Kidney (tissue), 14 donors: ENCODE measurements around the gene DLGAP1. TPM values are rescaled to one million over a fixed set of nuclear protein-coding genes. Genes with fewer than 3 reads are reported as not detected.

ENCODE experiments used
- DNase-seq, 5 donors: peaks; one replicate each; pipeline ENCODE4 v3.0.0-alpha.2; 2013 to 2020
- FAIRE-seq: peaks from 2 replicates; lab custom pipeline; 2012; peaks lifted over from hg19 to GRCh38; lab: Jason Lieb, UNC
- H3K27ac ChIP-seq, 2 donors: one replicate each; pipeline ENCODE4 v1.7.0; 2013; ENCODE audit warnings: low read depth in 2 of 2, low read length in 2 of 2, inconsistent platforms in 1 of 2
- H3K27me3 ChIP-seq: one replicate; pipeline ENCODE4 v1.7.1; 2013; ENCODE audit warnings: low read length, inconsistent platforms; ENCODE audit not compliant: control insufficient read depth, insufficient read depth
- H3K36me3 ChIP-seq, 3 donors: one replicate each; pipeline versions ENCODE4 v1.7.0 to v1.7.1; 2013; ENCODE audit warnings: low read length in 3 of 3, control low read depth in 1 of 3, inconsistent platforms in 1 of 3; ENCODE audit not compliant: insufficient read depth in 3 of 3, control insufficient read depth in 2 of 3
- H3K4me1 ChIP-seq, 3 donors: one replicate each; pipeline versions ENCODE4 v1.7.0 to v1.7.1; 2013; ENCODE audit warnings: low read length in 3 of 3, inconsistent platforms in 1 of 3, low read depth in 1 of 3; ENCODE audit not compliant: control insufficient read depth in 2 of 3, insufficient read depth in 2 of 3
- H3K4me3 ChIP-seq, 3 donors: one replicate each; pipeline versions ENCODE4 v1.7.0 to v1.8.1; 2013; ENCODE audit warnings: low read length in 3 of 3, control low read depth in 1 of 3, inconsistent platforms in 1 of 3
- H3K9ac ChIP-seq, 3 donors: one replicate each; pipeline versions ENCODE4 v1.7.0 to v1.7.1; 2013; ENCODE audit warnings: low read length in 3 of 3, control low read depth in 1 of 3, inconsistent platforms in 1 of 3
- H3K9me3 ChIP-seq, 3 donors: one replicate each; pipeline versions ENCODE4 v1.7.0 to v1.7.1; 2013; ENCODE audit warnings: low read length in 3 of 3, control low read depth in 1 of 3, inconsistent platforms in 1 of 3; ENCODE audit not compliant: control insufficient read depth in 2 of 3, insufficient read depth in 1 of 3
- CTCF ChIP-seq: IDR thresholded peaks from 3 replicates; pipeline ENCODE4 v1.5.1; 2012; ENCODE audit warnings: mild to moderate bottlenecking, moderate library complexity, borderline replicate concordance; ENCODE audit not compliant: insufficient read depth; ENCODE audit errors: extremely low read depth
- intact Hi-C: fragments of 100-400 bp; cut with DNase I; formaldehyde crosslinking; loops from one replicate; pipeline ENCODE4 v1.11.1; 2022
- polyA plus RNA-seq: library from polyadenylated mRNA; stranded (reverse); fragments of 350-450 nt; fragmentation: Illumina TruSeq; extraction: RNeasy Lipid Tissue Mini Kit (QIAGEN cat#74804); gene quantifications from one replicate; pipeline ENCODE4 v1.2.3, GENCODE V29; 2014; ENCODE audit warnings: low read depth, low replicate concordance; ENCODE audit not compliant: insufficient read depth
- total RNA-seq: library from RNA; stranded (reverse); fragmentation: NEBNext Ultra II Directional; extraction: Animal tissue kit (Norgen Biotek cat#: 25700); gene quantifications from one replicate; pipeline ENCODE4 v1.2.1, GENCODE V29; 2021
- donor health status: control.
- donor health status: control.
- donor health status: control.
- donor health status: control.
- donor health status: control.
- donor health status: DM: yes; HTN: yes; CAD: no.
- donor health status: Normal renal cell carcinoma (clear cell type).

DLGAP1 gene
- total and polyA plus RNA-seq, 2 donors from 2014 or later, result 1.2 to 32.8 TPM

GRCh38 chr18:3885209-3885792 is 569.8 kb downstream of the DLGAP1 start:
- H3K4me1 ChIP-seq, result no peaks in the 10 kb centered on the region
- TF ChIP-seq CTCF, result no peak
- no peak overlapping the region for H3K4me3 ChIP-seq
- no peak for DNase-seq
- no peak overlapping the region for H3K9ac ChIP-seq
- intact Hi-C loops, result no loop called here
- no peak for FAIRE-seq
- H3K27ac ChIP-seq, result no peak overlapping the region
- H3K36me3 ChIP-seq, result no peaks in the 10 kb centered on the region
- H3K9me3 ChIP-seq, result no peaks in the 10 kb centered on the region
- H3K27me3 ChIP-seq, result no peaks in the 10 kb centered on the region

- Histone ChIP-seq H3K4me1 (no peaks in the 10 kb centered on the region), H3K9me3 (no peaks in the 10 kb centered on the region), H3K27me3 (no peaks in the 10 kb centered on the region), H3K36me3 (no peaks in the 10 kb centered on the region), H3K27ac (no peak overlapping the region), H3K9ac (no peak overlapping the region), H3K4me3 (no peak overlapping the region)
- no peak for TF ChIP-seq CTCF
- peak in 1 of 5 donors; percentile 68 for DNase-seq
- FAIRE-seq, result no peak
- intact Hi-C loops, result no loop called here
Observed at GRCh38 chr18:3879836-3880120, 575.3 kb downstream of the DLGAP1 start.

GRCh38 chr18:3879114-3879835 is 575.8 kb downstream of the DLGAP1 start:
- H3K36me3 ChIP-seq, result no peaks in the 10 kb centered on the region
- FAIRE-seq, result no peak
- no peak for DNase-seq

More at GRCh38 chr18:3879114-3879835, 575.8 kb downstream of the DLGAP1 start:
- H3K9ac ChIP-seq, result no peak overlapping the region
- intact Hi-C loops, result no loop called here
- H3K9me3 ChIP-seq, result no peaks in the 10 kb centered on the region
- TF ChIP-seq CTCF, result no peak
- no peaks in the 10 kb centered on the region for H3K27me3 ChIP-seq
- no peak overlapping the region for H3K4me3 ChIP-seq
- H3K27ac ChIP-seq, result no peak overlapping the region
- H3K4me1 ChIP-seq, result no peaks in the 10 kb centered on the region
